Measurements from ENCODE around the gene NMUR1.

DNA sequence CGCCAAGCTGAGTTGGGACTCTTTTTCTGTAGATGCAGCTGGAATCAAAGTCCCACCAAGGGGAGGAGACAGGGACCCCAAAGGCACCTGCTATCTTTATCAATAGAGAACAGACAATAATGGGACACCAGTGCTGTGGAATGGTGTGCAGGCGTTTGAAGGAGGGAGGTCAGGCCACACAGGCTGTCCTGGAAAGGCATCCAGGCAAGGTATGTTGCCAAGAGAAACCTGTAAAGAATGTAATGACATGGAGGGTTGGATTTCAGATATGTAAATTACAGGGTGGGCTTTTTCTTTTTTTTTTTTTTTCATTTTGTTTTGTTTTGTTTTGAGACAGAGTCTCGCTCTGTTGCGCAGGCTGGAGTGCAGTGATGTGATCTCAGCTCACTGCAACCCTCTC lies 9.7 kb upstream of the NMUR1 start:
- TF ChIP-seq, protein P1, sequence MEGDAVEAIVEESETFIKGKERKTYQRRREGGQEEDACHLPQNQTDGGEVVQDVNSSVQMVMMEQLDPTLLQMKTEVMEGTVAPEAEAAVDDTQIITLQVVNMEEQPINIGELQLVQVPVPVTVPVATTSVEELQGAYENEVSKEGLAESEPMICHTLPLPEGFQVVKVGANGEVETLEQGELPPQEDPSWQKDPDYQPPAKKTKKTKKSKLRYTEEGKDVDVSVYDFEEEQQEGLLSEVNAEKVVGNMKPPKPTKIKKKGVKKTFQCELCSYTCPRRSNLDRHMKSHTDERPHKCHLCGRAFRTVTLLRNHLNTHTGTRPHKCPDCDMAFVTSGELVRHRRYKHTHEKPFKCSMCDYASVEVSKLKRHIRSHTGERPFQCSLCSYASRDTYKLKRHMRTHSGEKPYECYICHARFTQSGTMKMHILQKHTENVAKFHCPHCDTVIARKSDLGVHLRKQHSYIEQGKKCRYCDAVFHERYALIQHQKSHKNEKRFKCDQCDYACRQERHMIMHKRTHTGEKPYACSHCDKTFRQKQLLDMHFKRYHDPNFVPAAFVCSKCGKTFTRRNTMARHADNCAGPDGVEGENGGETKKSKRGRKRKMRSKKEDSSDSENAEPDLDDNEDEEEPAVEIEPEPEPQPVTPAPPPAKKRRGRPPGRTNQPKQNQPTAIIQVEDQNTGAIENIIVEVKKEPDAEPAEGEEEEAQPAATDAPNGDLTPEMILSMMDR (IDR thresholded peaks at IDR 0.05), result no peak
- no peak for TF ChIP-seq POLR2A (IDR thresholded peaks at IDR 0.05)
